HG03378 (cell line): Measurements from ENCODE around the gene LTC4S.

Experiments
- ATAC-seq: cut with Tn5 transposase; IDR thresholded peaks from one replicate; pipeline ENCODE4 v1.9.1; 2021; ENCODE audit warnings: mild to moderate bottlenecking, moderate library complexity; ENCODE audit not compliant: unreplicated experiment

The LTC4S gene

DNA sequence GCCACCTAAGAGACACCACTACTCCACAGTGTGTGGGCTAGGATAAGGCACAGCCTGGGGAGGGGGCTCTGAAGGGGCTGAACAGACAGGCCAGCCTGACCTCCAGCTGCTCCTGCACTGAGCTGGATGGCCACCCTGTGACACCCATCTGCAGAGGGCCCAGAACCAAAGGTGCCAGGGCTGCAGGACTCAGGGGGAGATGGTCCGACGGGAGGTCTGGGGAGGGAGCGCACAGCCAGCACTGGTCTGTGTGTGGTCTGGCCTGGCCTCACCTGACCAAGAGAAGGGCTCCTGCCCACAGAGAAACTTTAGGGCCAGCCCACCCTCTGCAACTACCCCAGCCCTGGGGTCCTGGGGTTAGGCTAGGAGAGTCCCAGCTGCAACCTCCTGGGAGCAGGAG lies 789 bp downstream of the LTC4S start:
- no peak for ATAC-seq

DNA sequence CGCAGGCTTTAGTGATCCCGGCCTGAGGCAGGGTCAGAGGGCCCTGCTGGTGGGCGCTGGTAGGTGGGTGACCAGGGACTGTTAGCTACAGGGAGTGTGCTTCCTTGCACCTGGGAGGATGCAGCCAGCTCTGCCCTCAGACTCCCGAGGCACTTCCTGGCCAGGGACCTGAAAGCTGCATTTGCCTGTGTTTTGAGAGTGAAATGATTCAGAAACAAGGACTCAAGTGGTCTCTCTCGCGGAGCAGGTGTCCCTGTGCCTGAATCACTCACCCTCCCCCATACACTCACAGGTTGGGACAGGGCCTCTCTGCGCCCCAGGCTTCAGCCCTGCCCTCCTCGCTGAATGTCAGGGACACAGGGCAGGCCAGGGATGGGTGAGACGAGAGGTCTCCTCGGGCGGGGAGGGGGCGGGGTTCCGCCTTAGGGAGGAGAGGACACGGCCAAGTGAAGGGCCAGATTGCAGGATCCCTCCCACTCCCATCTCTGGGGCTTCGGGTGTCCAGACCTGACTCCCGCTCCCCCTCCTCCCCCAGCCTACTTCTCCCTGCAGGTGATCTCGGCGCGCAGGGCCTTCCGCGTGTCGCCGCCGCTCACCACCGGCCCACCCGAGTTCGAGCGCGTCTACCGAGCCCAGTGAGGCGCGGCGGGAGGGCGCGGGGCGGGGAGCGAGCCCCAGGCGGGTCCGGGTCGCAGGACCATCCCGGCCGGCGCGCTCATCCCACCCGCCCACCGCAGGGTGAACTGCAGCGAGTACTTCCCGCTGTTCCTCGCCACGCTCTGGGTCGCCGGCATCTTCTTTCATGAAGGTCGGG lies 1.5 kb downstream of the LTC4S start:
- no peak for ATAC-seq

GRCh38 chr5:179795863-179796833 lies 2.4 kb downstream of the LTC4S start:
- ATAC-seq, result peak; percentile 63

- no peak for ATAC-seq
Measured at GRCh38 chr5:179796877-179797608, 3.3 kb downstream of the LTC4S start.

GRCh38 chr5:179797741-179798140 lies 4.0 kb downstream of the LTC4S start:
- ATAC-seq, result no peak

DNA sequence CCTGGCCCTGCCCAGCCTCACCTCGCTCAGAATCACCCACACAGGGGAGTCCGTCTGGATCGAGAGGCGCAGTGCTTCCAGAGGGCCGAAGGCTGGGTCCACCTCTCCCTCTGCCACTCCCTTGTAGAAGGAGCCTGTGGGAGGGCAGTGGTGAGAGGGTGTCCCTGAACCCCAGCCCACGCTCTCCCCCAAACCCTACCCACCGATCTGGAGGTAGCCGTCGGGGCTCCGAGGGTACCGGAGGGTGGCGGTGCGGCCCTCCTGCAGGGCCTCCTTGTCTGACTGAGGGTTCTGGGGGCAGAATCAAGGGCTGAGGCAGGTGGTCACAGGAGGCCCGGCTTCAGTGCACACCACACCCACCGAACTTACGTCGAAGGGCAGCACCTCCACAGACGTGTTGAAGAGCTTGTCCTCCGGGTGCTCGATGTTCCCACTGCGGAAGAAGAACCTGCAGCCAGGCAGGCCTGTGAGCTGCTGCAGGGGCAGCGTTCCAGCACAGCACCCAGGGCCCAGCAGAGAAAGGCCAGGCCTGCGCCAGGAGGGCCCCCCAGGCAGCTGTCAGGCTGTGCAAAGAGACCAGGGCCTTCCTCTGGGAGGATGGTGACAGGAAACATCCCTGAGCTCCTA lies 4.5 kb downstream of the LTC4S start:
- ATAC-seq, result no peak

GRCh38 chr5:179798771-179799643 lies 5.2 kb downstream of the LTC4S start:
- ATAC-seq, result no peak

GRCh38 chr5:179799644-179799973 lies 5.8 kb downstream of the LTC4S start:
- ATAC-seq, result no peak

DNA sequence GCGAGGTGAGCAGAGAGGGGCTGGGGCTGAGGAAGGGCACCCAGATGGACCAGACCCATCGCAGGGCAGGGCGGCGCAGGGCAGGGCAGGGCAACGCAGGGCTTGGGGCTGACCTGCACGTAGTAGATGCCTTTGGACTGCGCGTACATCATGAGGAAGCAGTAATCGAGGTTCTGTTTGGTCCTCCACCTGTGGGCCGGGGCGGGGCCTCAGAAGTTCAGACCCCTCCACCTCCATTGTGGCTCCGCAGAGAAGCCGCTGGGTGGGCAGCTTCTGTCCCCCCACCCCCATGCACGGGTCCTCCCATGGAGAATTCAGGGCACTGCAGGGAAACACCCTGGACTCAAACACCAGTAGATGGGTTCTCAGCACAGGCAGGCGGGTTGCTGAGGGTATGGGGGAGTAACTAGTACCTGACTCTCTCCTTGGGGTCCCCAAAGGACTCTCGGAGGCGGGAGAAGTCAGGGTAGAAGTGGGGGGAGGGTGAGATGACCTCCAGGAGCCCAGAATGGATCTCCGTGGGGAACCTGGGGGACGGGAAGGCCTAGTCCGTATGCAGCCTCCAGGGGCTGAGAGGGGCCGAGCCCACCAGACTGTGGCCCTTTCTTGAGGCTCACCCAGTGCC lies 6.4 kb downstream of the LTC4S start:
- no peak for ATAC-seq

DNA sequence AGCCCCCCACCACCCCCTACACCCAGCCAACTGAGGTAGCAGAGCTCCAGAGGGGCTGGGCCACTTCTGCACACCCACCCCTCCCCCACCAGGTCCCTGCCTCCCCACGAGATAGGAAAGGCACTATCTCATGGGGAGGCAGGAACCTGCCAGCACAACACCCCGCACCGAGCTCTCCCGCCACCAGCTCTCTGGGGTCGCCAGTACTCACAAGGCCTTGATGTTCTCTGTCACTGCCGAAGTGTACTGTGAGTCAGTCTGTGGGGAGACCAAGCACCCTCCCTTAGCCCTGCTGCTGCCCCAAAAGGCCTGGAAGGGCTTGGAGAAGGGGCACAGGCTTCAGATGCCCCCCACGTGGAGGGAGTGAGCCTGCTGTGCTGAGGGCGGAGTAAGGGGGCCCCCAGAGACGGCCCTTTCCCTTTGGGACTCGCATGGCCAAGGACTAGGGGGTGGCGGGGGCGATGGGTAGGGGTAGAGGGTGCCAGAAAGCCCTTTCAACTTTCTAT lies 7.0 kb downstream of the LTC4S start:
- no peak for ATAC-seq

GRCh38 chr5:179801304-179802206 lies 7.8 kb downstream of the LTC4S start:
- no peak for ATAC-seq

GRCh38 chr5:179802207-179802883 lies 8.6 kb downstream of the LTC4S start:
- no peak for ATAC-seq

GRCh38 chr5:179802950-179803562 lies 9.3 kb downstream of the LTC4S start:
- no peak for ATAC-seq

GRCh38 chr5:179803651-179804554 lies 10.1 kb downstream of the LTC4S start:
- ATAC-seq, result no peak

DNA sequence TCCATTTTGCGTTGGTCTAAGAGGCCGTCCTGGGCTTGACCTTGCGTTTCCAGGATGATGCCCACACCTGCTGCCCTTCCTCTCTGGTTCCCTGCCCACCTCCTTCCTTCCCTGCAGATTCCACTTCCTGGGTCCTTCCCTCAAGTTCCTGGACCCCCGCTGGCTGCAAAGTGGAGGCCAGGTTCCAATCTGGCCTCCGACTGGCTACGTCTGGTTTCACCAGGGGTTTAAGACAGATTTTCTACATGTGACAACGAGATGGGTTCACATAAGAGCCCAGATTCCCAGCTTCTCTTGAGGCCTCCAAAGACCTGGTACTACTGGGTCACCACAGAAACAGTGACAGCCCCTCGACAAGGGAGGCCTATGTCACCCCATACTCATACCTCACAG lies 10.8 kb downstream of the LTC4S start:
- no peak for ATAC-seq

DNA sequence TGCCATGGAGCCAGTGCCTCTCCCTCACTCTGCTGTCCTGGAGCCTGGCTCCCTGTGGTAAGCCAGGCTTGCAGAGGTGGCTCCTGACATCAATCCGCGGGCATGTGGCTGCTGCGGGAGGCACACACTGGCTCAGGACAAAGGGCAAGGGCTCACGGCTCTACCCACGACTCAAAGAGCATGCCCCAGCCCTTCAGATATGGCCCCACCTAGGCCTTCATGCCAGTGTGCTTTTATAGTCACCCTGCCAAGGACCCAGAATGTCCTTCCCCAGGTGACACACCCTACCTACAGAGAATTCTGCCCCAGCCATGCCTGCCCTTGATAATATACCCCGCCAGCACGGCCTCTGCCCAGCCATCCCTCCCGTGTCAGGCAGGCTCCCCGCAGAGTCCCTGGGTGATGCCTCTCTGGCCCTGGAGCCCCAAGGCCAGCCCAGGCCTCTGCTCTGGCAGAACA lies 11.3 kb downstream of the LTC4S start:
- ATAC-seq, result no peak
